CD4-positive, alpha-beta T cell treated with Interleukin-15 for 4 hours (primary cell): ENCODE results near the gene TMEM190.
"Not testable (repeated sequence)": the region's sequence is repeated elsewhere in the genome, so short reads cannot be mapped to it uniquely, and the experiment has no call there.

Experiments used
- DNase-seq: peaks from one replicate; pipeline ENCODE4 v3.0.0-alpha.2; 2020; ENCODE audit warnings: low spot score

Gene TMEM190

GRCh38 chr19:55376241-55376933 lies at the start of gene TMEM190:
TMEM190 (plus strand) TSS chr19:55376826; CDS start chr19:55376854, 28 bp downstream.
- DNase-seq: no peak

DNA sequence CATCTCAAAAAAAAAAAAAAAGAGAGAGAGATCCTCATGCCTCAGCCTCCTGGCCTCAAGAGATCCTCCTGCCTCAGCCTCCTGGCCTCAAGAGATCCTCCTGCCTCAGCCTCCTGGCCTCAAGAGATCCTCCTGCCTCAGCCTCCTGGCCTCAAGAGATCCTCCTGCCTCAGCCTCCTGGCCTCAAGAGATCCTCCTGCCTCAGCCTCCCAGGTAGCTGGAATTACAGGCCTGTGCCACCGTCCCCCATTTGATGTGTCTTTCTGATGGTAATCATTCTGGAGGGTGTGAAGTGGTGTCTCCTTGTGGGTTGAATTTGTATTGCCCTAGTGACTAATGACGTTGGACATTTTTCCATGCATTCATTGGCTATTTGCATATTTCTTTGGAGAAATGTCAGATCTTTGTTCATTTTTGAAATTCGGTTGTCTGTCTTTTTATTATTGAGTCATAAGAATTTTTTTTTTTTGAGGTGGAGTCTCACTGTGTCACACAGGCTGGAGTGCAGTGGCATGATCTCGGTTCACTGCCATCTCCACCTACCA lies 47.8 kb upstream of the TMEM190 start:
- not testable (repeated sequence) for DNase-seq

DNA sequence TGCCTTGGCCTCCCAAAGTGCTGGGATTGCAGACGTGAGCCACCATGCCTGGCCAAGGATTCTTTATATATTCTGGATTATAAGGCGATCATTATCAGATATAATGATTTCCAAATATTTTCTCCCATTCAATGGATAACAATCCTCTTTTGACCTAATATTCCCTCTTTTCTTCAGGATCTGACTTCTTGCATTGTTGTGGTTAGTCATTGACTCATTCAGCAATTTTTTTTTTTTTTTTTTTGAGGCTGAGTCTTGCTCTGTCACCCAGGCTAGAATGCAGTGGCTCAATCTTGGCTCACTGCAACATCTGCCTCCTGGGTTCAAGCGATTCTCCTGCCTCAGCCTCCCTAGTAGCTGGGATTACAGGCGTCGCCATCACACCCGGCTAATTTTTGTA lies 46.8 kb upstream of the TMEM190 start:
- DNase-seq: not testable (repeated sequence)

GRCh38 chr19:55333870-55334269 lies 42.8 kb upstream of the TMEM190 start:
- DNase-seq: no peak

- no peak for DNase-seq
Measured at GRCh38 chr19:55336101-55336500, 40.5 kb upstream of the TMEM190 start.

DNA sequence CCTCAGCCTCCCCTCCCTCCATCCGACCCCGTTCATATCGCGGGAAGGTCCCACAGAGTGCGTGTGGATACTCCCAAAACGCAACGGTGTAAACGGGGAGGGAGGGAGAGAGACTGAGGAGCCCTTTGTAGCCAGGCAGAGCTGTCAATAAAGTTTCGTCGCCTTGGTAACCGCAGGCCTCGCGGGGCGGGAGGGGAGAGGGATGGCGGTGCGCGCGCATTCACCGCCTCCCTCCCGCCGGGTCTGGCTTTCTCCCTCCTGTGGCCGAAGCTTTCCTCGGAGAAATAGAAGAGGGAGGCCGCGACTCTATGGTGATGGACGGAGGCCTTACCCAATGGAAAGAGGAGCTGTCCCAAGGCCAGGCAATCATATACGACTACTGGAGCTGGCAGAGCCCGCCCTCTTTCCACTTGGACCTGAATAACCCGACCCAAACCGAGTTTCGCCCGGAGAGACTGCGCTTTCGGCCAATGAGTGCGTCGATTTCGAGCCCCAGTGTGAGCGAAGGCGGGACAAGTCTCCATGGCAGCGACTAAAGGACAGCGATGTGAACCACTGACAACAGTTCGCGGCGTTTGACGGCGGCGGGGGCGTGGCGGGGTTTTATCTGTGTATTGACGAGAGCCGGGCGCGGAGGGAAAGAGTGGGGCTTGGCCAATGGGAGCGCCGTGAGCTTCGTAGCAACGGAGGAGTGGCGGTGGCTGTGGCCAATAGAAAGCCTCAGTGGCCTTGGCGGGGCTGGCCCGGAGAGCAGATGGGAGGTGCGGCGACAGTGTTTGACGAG lies 37.3 kb upstream of the TMEM190 start, which contains the start of gene KMT5C:
TSS of gene KMT5C (plus strand) at position 772 of the 784 bp plus-strand sequence. CDS start 2,061 bp downstream, outside the sequence.
- DNase-seq: peak; percentile 100

DNA sequence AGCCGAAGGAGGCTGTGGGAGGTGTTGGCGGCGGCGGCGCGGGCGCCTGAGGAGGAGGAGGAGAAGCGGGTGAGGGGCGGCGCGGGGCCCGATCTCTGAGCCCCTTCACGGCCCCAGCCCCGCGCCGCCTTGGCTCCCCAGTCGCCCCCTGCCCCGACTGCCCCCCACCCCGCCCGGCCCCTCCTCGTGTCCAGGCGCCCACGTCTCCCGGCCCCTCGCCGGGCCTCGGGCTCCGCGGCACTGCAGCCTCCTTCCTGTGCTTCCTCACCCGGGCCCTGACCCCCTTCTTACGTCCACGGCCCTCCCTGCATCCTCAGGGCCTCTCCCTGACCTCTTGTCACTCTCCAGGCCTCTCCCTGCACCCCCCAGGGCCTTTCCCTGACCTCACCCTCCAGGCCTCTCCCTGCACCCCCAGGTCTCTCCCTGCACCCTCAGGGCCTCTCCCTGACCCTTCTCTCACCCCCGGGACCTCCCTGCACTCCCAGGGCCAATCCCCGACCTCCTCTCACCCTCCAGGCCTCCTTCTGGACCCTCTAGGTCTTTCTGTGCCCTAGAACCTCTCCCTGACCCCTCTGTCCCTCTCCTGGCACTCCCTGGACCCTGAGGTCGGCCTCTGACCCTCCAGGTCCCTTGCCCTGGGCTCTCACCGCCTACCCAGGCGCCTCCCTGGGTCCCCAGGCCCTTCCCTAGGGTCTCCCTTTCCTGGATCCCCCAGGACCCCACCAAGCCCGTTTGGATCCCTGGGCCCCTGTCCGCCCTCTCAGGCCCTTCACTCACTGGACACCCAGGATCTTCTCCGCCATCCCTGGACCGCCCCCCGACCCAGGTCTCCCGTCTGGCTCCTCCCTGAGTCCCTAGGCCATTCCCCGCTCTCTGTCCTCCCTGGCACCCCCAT lies 36.5 kb upstream of the TMEM190 start:
- no peak for DNase-seq

DNA sequence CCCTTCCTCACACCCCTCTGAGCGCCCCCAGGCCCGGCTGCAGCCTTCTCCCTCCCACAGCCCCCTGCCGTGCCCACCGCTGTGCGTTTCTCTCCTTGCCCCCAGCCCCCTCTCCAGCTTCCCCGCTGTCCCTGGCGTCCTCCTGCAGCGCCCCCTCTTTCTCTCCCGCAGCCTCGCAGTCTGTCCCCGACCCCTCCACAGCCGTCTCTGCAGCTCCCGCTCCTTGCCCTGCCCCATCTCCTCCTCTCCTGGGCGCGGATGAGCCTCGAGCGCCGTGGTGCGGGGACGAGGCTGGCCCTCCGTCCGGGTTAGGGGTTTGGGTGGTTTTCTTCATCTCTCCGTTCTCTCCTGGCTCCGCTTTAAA lies 35.9 kb upstream of the TMEM190 start:
- no peak for DNase-seq

DNA sequence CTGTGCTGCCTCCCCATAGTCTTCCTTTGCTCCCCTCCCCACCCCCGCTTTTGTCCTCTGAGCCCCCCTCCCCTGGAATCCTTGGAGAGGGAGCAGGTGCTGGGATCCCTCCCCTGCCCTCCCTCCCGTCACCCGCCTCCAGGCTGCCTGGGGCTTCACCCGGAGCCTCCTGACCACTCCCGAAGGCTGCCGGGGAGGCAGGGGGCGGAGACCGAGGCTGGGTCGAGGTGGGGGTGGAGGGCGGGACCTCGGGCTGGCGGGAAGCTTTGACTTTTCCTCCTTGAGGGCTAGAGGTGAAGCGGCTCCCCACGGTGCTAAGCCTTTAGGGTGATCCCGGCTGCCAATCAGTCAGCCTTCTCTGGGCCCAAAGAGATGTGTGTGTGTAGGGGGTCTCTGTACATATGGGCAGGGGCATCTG lies 35.4 kb upstream of the TMEM190 start:
- DNase-seq: peak; percentile 49

DNA sequence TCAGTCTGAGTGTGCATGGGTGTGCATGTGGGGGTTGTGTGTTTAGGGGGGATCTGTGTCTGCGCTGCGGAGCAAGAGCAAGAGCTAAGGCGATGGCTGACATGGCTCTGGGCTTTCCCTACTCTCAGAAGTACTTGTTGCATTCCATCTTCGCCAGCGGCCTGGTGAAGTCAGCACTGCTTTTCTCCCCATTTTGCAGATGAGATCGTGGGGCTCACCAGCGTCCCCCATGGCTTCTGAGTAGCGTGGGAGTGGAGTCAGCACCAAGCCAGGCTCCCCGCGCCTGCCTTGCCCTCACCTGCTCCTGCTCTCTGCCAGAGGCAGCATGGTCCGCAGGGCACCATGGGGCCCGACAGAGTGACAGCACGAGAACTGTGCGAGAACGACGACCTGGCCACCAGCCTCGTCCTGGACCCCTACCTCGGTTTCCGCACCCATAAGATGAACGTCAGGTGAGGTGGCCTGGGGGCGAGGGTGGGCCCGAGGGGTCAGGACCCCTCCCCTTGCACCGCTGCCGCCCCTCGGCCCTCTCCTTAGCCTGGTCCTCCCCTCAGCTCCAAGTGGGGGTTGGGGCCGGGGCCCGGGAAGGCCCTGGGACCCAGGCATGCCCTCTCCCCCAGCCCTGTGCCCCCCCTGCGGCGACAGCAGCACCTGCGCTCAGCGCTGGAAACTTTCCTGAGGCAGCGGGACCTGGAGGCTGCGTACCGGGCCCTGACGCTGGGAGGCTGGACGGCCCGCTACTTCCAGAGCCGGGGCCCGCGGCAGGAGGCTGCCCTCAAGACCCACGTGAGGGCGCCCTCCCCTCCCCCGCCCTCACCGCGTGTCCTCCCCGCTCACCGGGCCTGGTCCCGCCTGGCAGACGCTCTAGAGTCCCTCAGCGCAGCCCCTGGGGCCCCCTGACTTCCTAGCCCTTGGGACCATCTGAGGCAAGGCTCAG lies 34.8 kb upstream of the TMEM190 start:
- no peak for DNase-seq

- no peak for DNase-seq
Measured at GRCh38 chr19:55344444-55344843, 32.2 kb upstream of the TMEM190 start.

- DNase-seq: no peak
Measured at GRCh38 chr19:55345101-55345817, 31.4 kb upstream of the TMEM190 start.

DNA sequence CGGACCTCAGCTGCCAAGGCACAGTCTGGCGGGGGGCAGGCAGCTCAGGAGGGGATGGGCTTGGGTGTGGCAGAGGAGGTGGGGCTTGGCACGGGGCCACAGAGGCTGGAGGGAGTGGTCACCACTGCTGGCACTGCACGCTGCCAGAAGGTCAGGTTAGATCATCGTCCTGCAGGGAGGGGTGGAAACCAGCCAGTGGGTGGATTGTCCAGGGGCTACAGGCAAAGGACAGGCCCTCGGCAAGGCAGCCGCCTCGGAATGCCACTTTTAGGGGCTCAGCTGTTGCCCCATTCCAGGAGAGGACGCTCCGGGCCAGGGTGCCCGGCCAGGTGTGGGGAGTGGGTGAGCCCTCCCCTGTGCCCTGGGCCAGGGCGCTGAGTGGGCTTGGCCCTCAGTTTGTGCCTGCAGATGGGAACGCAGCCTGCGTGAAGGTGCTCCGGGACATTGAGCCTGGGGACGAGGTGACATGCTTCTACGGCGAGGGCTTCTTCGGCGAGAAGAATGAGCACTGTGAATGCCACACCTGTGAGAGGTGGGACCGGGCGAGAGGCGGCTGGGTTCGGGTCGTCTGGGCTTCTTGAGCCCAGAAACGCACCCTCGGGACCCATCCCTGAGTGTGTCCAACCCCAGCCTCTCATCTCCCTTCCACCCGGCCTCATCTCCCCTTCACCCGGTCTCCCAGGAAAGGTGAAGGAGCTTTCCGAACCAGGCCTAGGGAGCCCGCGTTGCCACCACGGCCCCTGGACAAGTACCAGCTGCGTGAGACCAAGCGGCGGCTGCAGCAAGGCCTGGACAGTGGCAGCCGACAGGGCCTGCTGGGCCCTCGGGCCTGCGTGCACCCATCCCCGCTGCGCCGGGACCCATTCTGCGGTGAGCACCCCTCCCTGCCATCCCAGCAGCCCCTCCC lies 30.6 kb upstream of the TMEM190 start:
- no peak for DNase-seq

GRCh38 chr19:55346725-55347441 lies 29.7 kb upstream of the TMEM190 start:
- DNase-seq: no peak

DNA sequence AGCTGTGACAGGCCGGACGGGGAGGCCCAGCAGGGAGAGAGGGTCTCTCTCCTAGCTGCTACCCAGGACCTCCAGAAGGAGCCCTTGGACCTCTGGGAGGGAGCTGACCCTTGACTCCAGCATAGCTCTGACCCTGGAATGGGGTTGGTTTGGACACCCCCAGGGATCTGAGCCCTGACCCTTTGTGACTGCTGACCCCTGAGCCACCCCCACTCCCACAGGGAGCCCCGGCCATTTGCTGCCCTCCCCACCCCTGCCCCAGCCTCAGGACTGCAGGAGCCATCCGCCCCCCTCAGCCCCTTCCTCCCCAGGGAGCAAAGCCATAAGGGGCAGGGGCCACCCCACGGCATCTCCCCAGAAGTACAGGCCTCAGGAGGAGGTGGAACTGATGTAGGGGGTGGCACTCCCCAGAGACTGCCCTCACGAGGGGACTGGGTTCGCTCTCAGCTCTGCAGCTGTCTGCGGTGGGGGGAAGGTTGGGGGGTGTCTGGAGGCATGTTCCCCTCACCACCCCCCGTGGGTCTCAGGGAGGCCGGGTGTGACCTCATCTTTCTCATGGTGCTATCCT lies 29.1 kb upstream of the TMEM190 start:
- DNase-seq: no peak

DNA sequence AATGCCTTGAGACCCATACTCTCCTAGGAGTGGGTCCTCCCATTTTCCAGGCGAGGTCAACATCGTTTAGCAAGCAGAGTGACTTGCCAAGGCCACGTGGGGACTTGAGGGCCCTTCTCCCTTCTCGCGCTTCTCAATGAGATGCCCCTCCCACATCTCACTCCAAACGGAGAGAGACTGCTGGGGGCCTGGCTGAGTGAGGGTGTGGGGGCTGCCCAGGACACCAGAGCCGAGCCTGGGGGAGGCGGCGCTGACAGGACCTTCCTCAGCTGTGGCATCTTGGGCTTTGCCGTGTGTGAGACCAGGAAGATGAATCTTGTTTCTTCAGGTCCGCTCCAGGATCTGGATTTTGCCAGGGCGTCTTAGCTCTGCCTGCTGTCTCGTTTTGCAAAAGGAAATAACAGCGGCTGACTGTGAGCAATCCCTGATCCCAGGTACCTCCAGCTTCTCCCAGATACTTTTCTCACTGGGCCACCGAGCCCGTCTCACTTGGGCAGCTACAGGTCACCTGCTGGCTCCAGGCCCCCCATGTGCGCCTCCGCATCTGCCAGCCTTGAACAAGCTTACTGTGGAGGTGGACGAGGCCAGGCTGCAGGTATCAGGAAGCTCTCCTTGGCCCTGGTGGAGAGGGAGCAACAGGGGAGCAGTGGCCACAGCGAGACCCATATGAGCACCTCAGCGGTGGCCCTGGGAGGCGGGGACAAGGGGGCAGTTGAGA lies 28.1 kb upstream of the TMEM190 start:
- no peak for DNase-seq

DNA sequence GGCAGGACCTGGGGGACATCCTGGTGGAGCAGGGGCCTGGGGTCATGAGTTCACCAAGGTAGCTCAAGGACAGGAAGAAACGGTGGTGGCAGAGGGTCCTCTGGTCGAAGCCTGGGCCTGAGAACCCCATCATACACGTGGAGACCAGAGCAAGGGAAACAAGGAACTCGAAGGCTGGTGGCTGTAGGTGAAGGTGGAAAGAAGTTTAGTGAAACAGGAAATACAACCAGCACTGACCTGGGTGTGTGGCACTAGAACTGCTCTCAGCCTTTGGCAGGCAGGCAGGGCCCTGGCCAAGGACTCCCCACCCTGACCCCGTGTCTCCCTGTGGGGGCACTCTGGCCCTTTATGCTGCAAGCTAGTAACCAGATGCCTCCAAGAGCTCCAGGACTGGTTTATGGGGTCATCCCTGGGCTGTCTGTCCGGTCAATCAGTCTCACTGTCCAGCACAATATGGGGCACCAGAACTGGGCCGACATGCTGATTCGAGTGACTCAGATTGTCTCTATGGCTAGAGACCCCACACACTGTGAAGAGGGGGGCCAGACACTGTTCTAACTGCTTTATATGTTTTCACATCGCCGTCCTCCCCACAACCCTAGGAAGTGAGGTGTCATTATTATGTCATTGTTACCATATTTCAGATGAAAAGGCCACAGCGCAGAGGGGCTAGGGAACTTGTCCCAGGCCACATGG lies 25.9 kb upstream of the TMEM190 start:
- no peak for DNase-seq
